Measurements from ENCODE around the gene RUNX3. TPM values are rescaled to one million over a fixed set of nuclear protein-coding genes. Genes with fewer than 3 reads are reported as not detected.

Gene RUNX3
- total and polyA plus RNA-seq, 2 of the 8 experiments (the other 6 are each of a cell fraction or from before 2014, with no cell fraction given), result 0.62 to 0.82 TPM

- no peak overlapping the region for H2BK15ac ChIP-seq (ENCODE audit: low read length)
- H3K56ac ChIP-seq (replicated peaks; ENCODE audit: insufficient read length, low read depth, low read length), result no peak overlapping the region
- ChIA-PET CTCF (ENCODE audit: partially characterized antibody) (interaction anchor here (0.9 kb wide), 1 partner anchor 72 kb away, joined by 3 read pairs; no protein-coding TSS in a partner anchor), POLR2A (ENCODE audit: partially characterized antibody) (no interaction called here)
- FAIRE-seq, result no peak
- no peaks in the 10 kb centered on the region for H3K79me1 ChIP-seq (ENCODE audit: low read depth, low read length)
- no peak overlapping the region for H2BK5ac ChIP-seq (ENCODE audit: low read depth, low read length)
- H3K9me3 ChIP-seq (ENCODE audit: insufficient read depth in 2 of 2, low read depth in 1 of 2, low read length in 1 of 2), result no peaks in the 10 kb centered on the region
- peaks cover 0 to 10% (median 4%) of the 10 kb centered on the region in 4 experiments; a peak in 5 of 7 replicates for H3K4me1 ChIP-seq (replicated peaks in 1 of 4; ENCODE audit: control insufficient read depth in 3 of 4, insufficient read depth in 4 of 4, low read length in 3 of 4)
- H3K23me2 ChIP-seq (ENCODE audit: low read depth, low read length), result no peaks in the 10 kb centered on the region
- no peak overlapping the region for H2BK20ac ChIP-seq (ENCODE audit: low read length)
- H3K18ac ChIP-seq (ENCODE audit: extremely low read depth, low read length), result no peak overlapping the region
- no peaks in the 10 kb centered on the region for H3K27me3 ChIP-seq (replicated peaks in 1 of 4; ENCODE audit: control insufficient read depth in 3 of 4, extremely low read depth in 1 of 4, insufficient read depth in 3 of 4, low read length in 3 of 4)
- no peak overlapping the region for H2BK12ac ChIP-seq (ENCODE audit: low read depth, low read length)
- H3K79me2 ChIP-seq (ENCODE audit: control insufficient read depth in 1 of 2, insufficient read depth in 2 of 2, low read length in 2 of 2), result no peaks in the 10 kb centered on the region
- no peak overlapping the region for H3K14ac ChIP-seq (ENCODE audit: insufficient read length)
- no peak overlapping the region for H3K27ac ChIP-seq (ENCODE audit: low read depth, low read length)
- H3K36me3 ChIP-seq (ENCODE audit: control insufficient read depth in 2 of 4, insufficient read depth in 4 of 4, low read length in 3 of 4), result no peaks in the 10 kb centered on the region
- H2AFZ ChIP-seq (ENCODE audit: low read length), result no peak overlapping the region
- no peak overlapping the region for H3K4ac ChIP-seq (replicated peaks; ENCODE audit: insufficient read length, low read depth, low read length)
- H2AK5ac ChIP-seq (ENCODE audit: low read depth, low read length), result no peak overlapping the region
- no peak overlapping the region for H4K5ac ChIP-seq (ENCODE audit: insufficient read length, low read depth, low read length)
- no peak overlapping the region for H3K4me2 ChIP-seq (ENCODE audit: insufficient read depth in 1 of 2, low read depth in 2 of 2, low read length in 2 of 2)
- no peak overlapping the region for H3K23ac ChIP-seq (ENCODE audit: insufficient read length)
- no peak overlapping the region for H3K9ac ChIP-seq (replicated peaks in 1 of 4; ENCODE audit: extremely low read depth in 1 of 4, low read depth in 3 of 4, low read length in 3 of 4)
- H4K20me1 ChIP-seq (replicated peaks in 1 of 2; ENCODE audit: control insufficient read depth in 1 of 2, insufficient read depth in 2 of 2, low read length in 2 of 2), result no peaks in the 10 kb centered on the region
- H3K4me3 ChIP-seq (ENCODE audit: extremely low read depth in 1 of 4, insufficient read depth in 2 of 4, low read depth in 3 of 4, low read length in 4 of 4), result no peak overlapping the region
- no peak overlapping the region for H4K91ac ChIP-seq (replicated peaks; ENCODE audit: insufficient read length, low read length)
- H2BK120ac ChIP-seq (replicated peaks; ENCODE audit: low read depth, low read length), result no peak overlapping the region
- 93% methylated on average over 10 of the region's 10 CpGs; no CpG with 5 or more reads in 1 of the 2 experiments for WGBS, 2 experiments (ENCODE audit: extremely low coverage in 1 of 2, insufficient coverage in 1 of 2, insufficient read length in 1 of 2, insufficient replicate concordance in 2 of 2, low coverage in 1 of 2, low lambda C conversion rate in 2 of 2, missing lambda C conversion rate in 1 of 2)
- no peak overlapping the region for H4K8ac ChIP-seq (ENCODE audit: extremely low read depth, insufficient read depth, low read length)
- no peak for DNase-seq (ENCODE audit: low read depth in 1 of 2, low spot score in 2 of 2)
- TF ChIP-seq PHF8 (conservative IDR thresholded peaks at IDR 0.05; ENCODE audit: low read depth, low read length), result no peak
- TF ChIP-seq CTBP2 (IDR thresholded peaks at IDR 0.05; ENCODE audit: borderline replicate concordance, insufficient read depth, insufficient read length, low read length), result no peak
Measured at GRCh38 chr1:24965571-24965930, 35.5 kb upstream of the RUNX3 start.

All from H1 (cell line).